Activated CD8-positive, alpha-beta memory T cell treated with anti-CD3 and anti-CD28 coated beads for 4 hours (primary cell): ENCODE measurements around the gene LUC7L.
"Not testable (repeated sequence)": the region's sequence is repeated elsewhere in the genome, so short reads cannot be mapped to it uniquely, and the experiment has no call there.

ENCODE experiments used
- DNase-seq, 2 donors: peaks; one replicate each; pipeline ENCODE4 v3.0.0-alpha.2; 2020; ENCODE audit warnings: low read depth in 2 of 2

Gene LUC7L

GRCh38 chr16:179211-180092 lies 49.8 kb downstream of the LUC7L start:
- DNase-seq, result no peak

GRCh38 chr16:178668-179015 lies 50.6 kb downstream of the LUC7L start:
- DNase-seq, result no peak

DNA sequence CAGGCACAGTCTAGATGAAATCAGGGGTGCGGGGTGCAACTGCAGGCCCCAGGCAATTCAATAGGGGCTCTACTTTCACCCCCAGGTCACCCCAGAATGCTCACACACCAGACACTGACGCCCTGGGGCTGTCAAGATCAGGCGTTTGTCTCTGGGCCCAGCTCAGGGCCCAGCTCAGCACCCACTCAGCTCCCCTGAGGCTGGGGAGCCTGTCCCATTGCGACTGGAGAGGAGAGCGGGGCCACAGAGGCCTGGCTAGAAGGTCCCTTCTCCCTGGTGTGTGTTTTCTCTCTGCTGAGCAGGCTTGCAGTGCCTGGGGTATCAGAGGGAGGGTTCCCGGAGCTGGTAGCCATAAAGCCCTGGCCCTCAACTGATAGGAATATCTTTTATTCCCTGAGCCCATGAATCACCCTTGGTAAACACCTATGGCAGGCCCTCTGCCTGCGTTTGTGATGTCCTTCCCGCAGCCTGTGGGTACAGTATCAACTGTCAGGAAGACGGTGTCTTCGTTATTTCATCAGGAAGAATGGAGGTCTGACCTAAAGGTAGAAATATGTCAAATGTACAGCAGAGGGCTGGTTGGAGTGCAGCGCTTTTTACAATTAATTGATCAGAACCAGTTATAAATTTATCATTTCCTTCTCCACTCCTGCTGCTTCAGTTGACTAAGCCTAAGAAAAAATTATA lies 51.1 kb downstream of the LUC7L start:
- no peak for DNase-seq

GRCh38 chr16:177394-177822 lies 51.8 kb downstream of the LUC7L start:
- no peak for DNase-seq

GRCh38 chr16:176477-177382 lies 52.5 kb downstream of the LUC7L start, which contains the start of gene HBA1:
HBA1 (plus strand) TSS chr16:176680; CDS start chr16:176717, 37 bp downstream.
- DNase-seq, result not testable (repeated sequence)

GRCh38 chr16:176006-176405 lies 53.2 kb downstream of the LUC7L start:
- not testable (repeated sequence) for DNase-seq

DNA sequence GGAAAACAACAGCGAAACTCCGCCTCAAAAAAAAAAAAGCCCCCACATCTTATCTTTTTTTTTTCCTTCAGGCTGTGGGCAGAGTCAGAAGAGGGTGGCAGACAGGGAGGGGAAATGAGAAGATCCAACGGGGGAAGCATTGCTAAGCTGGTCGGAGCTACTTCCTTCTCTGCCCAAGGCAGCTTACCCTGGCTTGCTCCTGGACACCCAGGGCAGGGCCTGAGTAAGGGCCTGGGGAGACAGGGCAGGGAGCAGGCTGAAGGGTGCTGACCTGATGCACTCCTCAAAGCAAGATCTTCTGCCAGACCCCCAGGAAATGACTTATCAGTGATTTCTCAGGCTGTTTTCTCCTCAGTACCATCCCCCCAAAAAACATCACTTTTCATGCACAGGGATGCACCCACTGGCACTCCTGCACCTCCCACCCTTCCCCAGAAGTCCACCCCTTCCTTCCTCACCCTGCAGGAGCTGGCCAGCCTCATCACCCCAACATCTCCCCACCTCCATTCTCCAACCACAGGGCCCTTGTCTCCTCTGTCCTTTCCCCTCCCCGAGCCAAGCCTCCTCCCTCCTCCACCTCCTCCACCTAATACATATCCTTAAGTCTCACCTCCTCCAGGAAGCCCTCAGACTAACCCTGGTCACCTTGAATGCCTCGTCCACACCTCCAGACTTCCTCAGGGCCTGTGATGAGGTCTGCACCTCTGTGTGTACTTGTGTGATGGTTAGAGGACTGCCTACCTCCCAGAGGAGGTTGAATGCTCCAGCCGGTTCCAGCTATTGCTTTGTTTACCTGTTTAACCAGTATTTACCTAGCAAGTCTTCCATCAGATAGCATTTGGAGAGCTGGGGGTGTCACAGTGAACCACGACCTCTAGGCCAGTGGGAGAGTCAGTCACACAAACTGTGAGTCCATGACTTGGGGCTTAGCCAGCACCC lies 54.0 kb downstream of the LUC7L start:
- DNase-seq, result no peak

DNA sequence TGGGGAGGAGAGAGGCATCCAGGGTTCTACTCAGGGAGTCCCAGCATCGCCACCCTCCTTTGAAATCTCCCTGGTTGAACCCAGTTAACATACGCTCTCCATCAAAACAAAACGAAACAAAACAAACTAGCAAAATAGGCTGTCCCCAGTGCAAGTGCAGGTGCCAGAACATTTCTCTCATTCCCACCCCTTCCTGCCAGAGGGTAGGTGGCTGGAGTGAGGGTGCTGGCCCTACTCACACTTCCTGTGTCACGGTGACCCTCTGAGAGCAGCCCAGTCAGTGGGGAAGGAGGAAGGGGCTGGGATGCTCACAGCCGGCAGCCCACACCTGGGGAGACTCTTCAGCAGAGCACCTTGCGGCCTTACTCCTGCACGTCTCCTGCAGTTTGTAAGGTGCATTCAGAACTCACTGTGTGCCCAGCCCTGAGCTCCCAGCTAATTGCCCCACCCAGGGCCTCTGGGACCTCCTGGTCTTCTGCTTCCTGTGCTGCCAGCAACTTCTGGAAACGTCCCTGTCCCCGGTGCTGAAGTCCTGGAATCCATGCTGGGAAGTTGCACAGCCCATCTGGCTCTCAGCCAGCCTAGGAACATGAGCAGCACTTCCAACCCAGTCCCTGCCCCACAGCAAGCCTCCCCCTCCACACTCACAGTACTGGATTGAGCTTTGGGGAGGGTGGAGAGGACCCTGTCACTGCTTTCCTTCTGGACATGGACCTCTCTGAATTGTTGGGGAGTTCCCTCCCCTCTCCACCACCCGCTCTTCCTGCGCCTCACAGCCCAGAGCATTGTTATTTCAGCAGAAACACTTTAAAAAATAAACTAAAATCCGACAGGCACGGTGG lies 55.1 kb downstream of the LUC7L start:
- DNase-seq, result not testable (repeated sequence)

- not testable (repeated sequence) for DNase-seq
Measured at GRCh38 chr16:173211-173854, 55.9 kb downstream of the LUC7L start.

DNA sequence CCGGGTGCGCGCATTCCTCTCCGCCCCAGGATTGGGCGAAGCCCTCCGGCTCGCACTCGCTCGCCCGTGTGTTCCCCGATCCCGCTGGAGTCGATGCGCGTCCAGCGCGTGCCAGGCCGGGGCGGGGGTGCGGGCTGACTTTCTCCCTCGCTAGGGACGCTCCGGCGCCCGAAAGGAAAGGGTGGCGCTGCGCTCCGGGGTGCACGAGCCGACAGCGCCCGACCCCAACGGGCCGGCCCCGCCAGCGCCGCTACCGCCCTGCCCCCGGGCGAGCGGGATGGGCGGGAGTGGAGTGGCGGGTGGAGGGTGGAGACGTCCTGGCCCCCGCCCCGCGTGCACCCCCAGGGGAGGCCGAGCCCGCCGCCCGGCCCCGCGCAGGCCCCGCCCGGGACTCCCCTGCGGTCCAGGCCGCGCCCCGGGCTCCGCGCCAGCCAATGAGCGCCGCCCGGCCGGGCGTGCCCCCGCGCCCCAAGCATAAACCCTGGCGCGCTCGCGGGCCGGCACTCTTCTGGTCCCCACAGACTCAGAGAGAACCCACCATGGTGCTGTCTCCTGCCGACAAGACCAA lies 56.8 kb downstream of the LUC7L start, which contains the start of gene HBA2:
HBA2 (plus strand) TSS at position 503 of the 568 bp plus-strand sequence; CDS start at position 540, 37 bp downstream.
- not testable (repeated sequence) for DNase-seq

GRCh38 chr16:170788-171187 lies 58.5 kb downstream of the LUC7L start:
- no peak for DNase-seq

GRCh38 chr16:170088-170507 lies 59.2 kb downstream of the LUC7L start:
- DNase-seq, result not testable (repeated sequence)

DNA sequence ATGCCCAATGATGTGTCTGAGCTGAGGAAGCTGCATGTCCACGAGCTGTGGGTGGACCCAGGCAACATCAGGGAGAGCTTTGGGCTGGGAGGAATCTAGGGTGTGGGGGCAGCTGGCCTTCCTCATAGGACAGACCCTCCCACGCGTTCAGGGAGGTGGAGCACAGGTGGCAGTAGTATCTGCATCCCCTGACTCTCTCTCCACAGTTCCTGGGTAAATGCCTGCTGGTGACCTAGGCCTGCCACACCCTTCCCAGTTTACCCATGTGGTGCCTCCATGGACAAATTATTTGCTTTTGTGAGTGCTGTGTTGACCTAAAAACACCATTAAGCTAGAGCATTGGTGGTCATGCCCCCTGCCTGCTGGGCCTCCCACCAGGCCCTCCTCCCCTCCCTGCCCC lies 60.2 kb downstream of the LUC7L start:
- DNase-seq, result no peak

DNA sequence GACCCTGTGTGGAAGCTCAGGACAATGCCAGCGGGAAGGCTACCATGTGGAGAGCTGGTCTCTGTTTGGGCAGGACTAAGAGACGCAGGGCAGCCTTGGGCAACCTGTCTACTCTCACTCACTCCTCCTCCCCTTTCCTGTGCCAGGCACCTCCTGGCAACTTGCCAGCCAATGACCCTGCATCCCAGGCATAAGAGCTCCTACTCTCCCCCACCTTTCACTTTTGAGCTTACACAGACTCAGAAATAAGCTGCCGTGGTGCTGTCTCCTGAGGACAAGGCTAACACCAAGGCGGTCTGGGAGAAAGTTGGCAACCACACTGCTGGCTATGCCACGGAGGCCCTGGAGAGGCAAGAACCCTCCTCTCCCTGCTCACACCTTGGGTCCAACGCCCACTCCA lies 60.8 kb downstream of the LUC7L start:
- DNase-seq, result no peak

DNA sequence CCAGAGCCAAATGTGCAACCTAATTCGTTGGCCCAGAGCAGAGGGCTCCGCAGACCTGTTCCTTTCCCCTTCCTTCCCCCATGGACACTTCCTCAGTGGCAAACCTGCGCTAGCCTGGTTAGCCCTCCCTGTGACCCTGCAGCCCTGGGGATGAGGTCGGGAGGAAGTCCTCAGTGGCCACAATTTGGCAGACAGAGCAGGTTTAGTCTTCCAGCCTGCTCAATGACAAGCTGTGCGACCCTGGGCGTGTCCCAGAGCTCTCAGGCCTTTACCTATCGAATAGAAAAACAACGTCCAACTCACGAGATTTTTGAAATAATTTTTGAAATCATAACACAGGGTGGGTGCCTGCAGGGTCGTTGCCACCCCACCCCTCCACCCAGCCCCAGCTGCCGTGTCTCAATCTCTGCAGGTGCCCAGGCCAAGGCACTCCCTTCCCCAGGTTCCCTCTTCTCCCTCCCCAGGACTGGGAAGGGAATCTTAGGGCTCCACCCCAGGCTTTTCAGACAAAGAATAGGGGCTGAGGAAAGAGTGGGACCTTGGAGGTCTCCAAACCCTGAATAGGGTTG lies 62.0 kb downstream of the LUC7L start:
- DNase-seq, result no peak

GRCh38 chr16:166375-167121 lies 62.7 kb downstream of the LUC7L start:
- DNase-seq, result no peak

DNA sequence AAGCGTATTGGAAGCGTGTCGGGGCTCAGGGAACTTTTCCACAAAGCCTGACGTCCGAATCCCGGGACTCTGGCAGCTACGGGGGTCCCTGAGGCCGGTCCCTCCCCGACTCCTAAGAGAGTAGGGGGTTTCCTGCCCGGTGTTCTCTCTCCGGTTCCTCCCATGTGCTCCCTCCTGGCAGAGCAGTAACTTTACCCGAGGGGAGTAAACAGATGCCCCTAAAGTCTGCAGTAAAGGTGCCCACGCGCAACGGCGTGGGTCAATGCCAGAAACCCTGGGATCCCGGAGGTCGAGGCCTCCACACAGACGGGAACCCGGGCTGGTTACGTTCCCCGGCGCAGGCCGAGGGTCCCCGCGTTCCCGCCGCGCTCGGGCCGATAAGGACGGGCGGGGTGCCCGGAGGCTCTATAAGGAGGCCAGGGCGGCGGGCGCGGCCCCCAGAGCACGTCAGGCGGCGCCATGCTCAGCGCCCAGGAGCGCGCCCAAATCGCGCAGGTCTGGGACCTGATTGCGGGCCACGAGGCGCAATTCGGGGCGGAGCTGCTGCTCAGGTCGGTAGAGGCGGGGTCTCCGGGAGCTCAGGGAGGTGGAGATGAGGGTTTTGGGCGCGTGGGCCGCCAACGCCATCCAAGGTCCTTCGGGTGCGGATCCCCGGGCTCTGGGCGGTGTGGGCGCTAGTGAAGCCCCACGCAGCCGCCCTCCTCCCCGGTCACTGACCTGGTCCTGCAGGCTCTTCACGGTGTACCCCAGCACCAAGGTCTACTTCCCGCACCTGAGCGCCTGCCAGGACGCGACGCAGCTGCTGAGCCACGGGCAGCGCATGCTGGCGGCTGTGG lies 63.5 kb downstream of the LUC7L start, which contains the start of gene HBM:
HBM (plus strand) TSS at position 440 of the 836 bp plus-strand sequence; CDS start at position 460, 20 bp downstream.
- no peak for DNase-seq
